Measurements from ENCODE around the gene SMPDL3B. TPM values are rescaled to one million over a fixed set of nuclear protein-coding genes. Genes with fewer than 3 reads are reported as not detected.
"Not testable (repeated sequence)": the region's sequence is repeated elsewhere in the genome, so short reads cannot be mapped to it uniquely, and the experiment has no call there.

SMPDL3B gene
- total RNA-seq, 2 donors from 2014 or later = 0.43 to 1.3 TPM

DNA sequence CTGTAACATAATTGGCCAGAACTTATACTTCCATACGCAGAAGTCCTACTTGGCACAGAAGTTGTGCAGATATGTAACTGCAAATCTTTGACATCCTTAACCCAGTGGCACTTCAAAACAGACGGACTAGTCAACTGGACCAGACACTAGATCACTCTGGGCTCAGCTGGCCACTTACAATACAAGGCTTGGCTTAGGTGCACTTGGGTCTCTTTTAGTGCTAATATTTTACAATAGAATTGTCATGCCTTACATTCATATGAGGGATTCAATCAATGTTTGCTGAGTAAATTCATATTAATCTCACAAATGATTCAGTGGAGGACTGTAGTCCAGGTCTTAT lies 45.0 kb downstream of the SMPDL3B start:
- DNase-seq (ENCODE audit: low spot score in 2 of 2) = no peak
- peaks cover 0 to 5% of the 10 kb centered on the region in 2 donors for H3K36me3 Mint-ChIP-seq
- ATAC-seq = peak; percentile 3 to 18
- H3K9me3 Mint-ChIP-seq = no peaks in the 10 kb centered on the region
- no peak overlapping the region for H3K27ac Mint-ChIP-seq

DNA sequence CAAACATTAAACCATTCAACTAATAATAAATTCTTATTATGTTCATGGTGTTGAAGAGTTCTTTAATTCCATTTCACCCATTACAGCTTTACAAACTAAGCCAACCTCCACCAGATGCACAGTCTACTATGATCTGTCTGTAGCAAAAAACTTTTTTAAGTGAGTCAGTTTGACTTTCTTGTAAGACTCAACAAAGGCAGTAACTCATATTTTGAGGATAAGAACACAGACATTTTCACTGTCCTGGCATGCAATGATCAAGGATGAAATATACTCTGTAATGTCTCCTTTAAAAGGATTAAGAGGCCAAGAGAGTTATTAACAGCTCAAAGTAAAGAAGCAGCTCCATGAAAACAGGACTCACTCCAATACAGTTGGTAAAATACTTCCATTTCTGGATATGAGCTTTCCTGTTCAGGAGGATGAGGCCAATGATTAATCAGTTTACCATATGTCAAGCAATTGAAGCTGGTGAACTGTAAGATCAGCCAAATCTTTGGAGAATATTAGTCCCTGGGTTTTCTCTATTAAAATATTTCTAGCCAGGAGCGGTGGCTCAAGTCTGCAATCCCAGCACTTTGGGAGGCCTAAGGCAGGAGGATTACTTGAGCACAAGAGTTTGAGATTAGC lies 45.5 kb downstream of the SMPDL3B start:
- peak overlapping the region; percentile 37 to 53 for H3K27ac Mint-ChIP-seq
- ATAC-seq (no peak), DNase-seq (ENCODE audit: low spot score in 2 of 2) (no peak)
- no peaks in the 10 kb centered on the region for H3K9me3 Mint-ChIP-seq
- H3K36me3 Mint-ChIP-seq = peaks cover 0 to 5% of the 10 kb centered on the region in 2 donors

DNA sequence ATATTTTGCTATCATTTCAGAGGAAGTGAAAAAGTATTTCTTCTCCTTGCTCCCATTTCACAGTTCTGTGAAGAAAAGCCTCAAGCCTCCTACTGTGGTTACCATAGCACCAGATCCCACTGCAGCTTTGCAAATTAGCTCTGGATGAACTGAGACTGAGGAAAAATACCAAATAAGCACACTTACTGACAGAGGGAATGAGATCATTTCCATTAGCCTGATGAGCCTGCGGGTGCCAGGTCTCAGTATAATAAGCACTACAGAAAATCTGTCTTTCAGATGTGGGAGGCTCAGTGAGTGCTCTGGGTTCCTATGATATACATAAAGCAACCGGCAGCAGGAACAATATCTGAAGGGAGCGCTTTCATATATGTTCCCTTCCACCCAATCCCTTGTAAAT lies 46.3 kb downstream of the SMPDL3B start:
- H3K36me3 Mint-ChIP-seq = peaks cover 0 to 5% of the 10 kb centered on the region in 2 donors
- peak overlapping the region in 1 of 2 donors; percentile 37 for H3K27ac Mint-ChIP-seq
- ATAC-seq (no peak), DNase-seq (ENCODE audit: low spot score in 2 of 2) (no peak)
- no peaks in the 10 kb centered on the region for H3K9me3 Mint-ChIP-seq

DNA sequence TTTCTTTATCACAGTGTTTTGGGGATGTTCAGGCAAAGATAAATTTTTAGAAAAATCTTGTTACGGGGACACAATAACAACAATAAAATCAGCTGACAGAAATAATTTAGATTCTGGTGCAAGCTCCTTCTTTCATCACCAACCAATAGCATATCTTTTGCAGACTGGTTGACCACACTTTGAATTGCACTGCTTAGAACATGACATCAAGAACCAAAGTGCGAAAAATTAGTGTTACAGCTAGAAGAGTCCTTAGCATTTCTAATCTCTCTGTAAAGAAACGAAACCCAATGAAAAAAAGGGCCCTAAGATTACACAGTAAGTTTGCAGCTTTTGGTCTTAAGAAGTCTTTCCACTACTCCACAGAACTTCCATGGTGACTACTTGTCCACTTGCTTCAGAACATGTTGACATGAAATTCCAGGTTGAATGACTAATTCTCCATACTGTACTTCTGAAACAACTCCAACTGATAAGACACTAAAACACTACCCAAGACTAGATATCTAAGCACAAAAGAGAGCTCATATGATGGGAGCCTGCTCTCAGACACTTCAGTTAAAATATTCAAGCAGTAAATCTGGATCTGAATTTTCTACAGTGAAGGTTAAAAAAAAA lies 56.2 kb downstream of the SMPDL3B start:
- Mint-ChIP-seq H3K9me3 (no peaks in the 10 kb centered on the region), H3K27ac (peak overlapping the region in 1 of 2 donors; percentile 69), H3K36me3 (peaks cover 18% of the 10 kb centered on the region in 2 donors)
- ATAC-seq (no peak), DNase-seq (ENCODE audit: low spot score in 2 of 2) (no peak)

GRCh38 chr1:27992276-27992675 lies 57.5 kb downstream of the SMPDL3B start:
- ATAC-seq = peak; percentile 72 to 95
- Mint-ChIP-seq H3K36me3 (peaks cover 19 to 23% of the 10 kb centered on the region in 2 donors), H3K9me3 (no peaks in the 10 kb centered on the region), H3K27ac (peak overlapping the region; percentile 39 to 69)
- peak in 1 of 2 donors; percentile 18 for DNase-seq (ENCODE audit: low spot score in 2 of 2)

GRCh38 chr1:27993241-27993640 lies 58.4 kb downstream of the SMPDL3B start:
- Mint-ChIP-seq H3K27ac (peak overlapping the region in 1 of 2 donors; percentile 35), H3K9me3 (no peaks in the 10 kb centered on the region), H3K36me3 (peaks cover 23 to 24% of the 10 kb centered on the region in 2 donors)
- ATAC-seq (peak in 1 of 2 donors; percentile 59), DNase-seq (ENCODE audit: low spot score in 2 of 2) (no peak)

DNA sequence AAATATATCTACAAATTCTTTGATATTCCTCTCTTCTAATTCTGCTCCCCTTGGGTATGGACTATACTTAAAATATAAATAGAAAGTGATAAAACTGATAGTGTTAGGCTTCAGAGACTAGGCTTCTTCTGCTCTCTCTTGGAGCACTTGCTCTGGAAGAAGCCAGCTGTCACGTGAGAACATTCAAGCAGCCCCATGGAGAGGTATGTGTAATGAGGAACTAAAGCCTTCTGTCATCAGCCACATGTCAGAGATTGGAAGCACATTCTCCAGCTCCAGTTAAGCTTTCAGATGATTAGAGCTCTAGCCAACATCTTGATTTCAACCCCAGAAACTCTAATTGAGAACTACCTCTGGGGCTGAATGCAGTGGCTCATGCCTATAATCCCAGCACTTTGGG lies 59.3 kb downstream of the SMPDL3B start:
- H3K27ac Mint-ChIP-seq = peak overlapping the region; percentile 35 to 37
- no peak for DNase-seq (ENCODE audit: low spot score in 2 of 2)
- peaks cover 23 to 24% of the 10 kb centered on the region in 2 donors for H3K36me3 Mint-ChIP-seq
- H3K9me3 Mint-ChIP-seq = no peaks in the 10 kb centered on the region
- ATAC-seq = no peak

DNA sequence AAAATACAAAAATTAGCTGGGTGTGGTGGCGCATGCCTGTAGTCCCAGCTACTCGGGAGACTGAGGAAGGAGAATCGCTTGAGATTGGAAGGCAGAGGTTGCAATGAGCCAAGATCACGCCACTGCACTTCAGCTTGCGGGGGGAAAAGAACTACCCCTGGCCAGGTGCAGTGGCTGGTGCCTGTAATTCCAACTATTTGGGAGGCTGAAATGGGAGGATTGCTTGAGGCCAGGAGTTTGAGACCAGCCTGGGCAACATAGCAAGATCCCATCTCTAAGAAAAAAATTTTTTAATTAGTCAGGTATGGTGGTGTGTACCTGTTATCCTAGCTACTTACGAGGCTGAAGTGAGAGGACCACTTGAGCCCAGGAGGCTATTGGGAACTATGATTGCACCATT lies 59.7 kb downstream of the SMPDL3B start:
- ATAC-seq, H3K9me3 Mint-ChIP-seq: not testable (repeated sequence)
- peaks cover 23 to 24% of the 10 kb centered on the region in 2 donors for H3K36me3 Mint-ChIP-seq

DNA sequence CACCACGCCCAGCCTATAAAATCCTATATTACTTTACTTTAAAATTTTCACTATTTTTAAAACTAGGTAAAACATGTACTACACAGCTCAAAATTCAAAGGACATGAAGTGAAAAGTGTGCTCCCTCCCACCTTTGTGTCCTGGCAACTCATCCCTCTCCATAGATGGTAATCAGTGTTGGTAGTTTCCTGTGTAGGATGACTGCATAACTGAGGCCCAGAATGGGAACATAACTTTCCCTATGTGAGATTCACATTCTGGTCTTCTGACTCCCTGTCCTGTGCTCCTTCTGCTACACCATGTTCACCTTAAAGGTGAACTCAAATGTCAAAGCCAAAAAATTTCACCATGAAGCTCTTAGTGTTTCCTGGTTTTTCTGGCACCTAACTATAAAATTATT lies 64.3 kb downstream of the SMPDL3B start:
- DNase-seq (ENCODE audit: low spot score in 2 of 2) (no peak), ATAC-seq (no peak)
- no peaks in the 10 kb centered on the region for H3K9me3 Mint-ChIP-seq
- H3K27ac Mint-ChIP-seq = no peak overlapping the region
- peaks cover 9 to 11% of the 10 kb centered on the region in 2 donors for H3K36me3 Mint-ChIP-seq

More for the DNA sequence above, 59.7 kb downstream of the SMPDL3B start:
- not testable (repeated sequence) for DNase-seq (ENCODE audit: low spot score in 2 of 2); H3K27ac Mint-ChIP-seq

- H3K36me3 Mint-ChIP-seq = peaks cover 6 to 8% of the 10 kb centered on the region in 2 donors
- no peak for DNase-seq (ENCODE audit: low spot score in 2 of 2)
- ATAC-seq = no peak
- H3K9me3 Mint-ChIP-seq = no peaks in the 10 kb centered on the region
- peak overlapping the region in 1 of 2 donors; percentile 29 for H3K27ac Mint-ChIP-seq
These were observed 67.8 kb downstream of the SMPDL3B start for GRCh38 chr1:28002600-28002999.

- H3K27ac Mint-ChIP-seq; ATAC-seq; H3K36me3 Mint-ChIP-seq; H3K9me3 Mint-ChIP-seq; DNase-seq (ENCODE audit: low spot score in 2 of 2): not testable (repeated sequence)
These were observed 68.3 kb downstream of the SMPDL3B start for GRCh38 chr1:28003117-28003516.

Other genes starting within 250 kb of the SMPDL3B start
- gene FAM76A, start 209.0 kb upstream of the SMPDL3B start, total RNA-seq = 10 to 100 TPM in 1 of 2 donors, 1 to 10 TPM in 1; 5.7 to 10.4 TPM
- 10 to 100 TPM; 35.2 to 41.0 TPM for gene STX12, start 161.8 kb upstream of the SMPDL3B start, total RNA-seq
- gene PPP1R8, start 104.2 kb upstream of the SMPDL3B start, total RNA-seq = 10 to 100 TPM; 28.3 to 52.0 TPM
- 10 to 100 TPM; 27.3 to 34.6 TPM for gene THEMIS2, start 62.5 kb upstream of the SMPDL3B start, total RNA-seq
- 10 to 100 TPM; 69.4 to 88.2 TPM for gene RPA2, start 20.4 kb upstream of the SMPDL3B start, total RNA-seq
- gene XKR8, start 25.0 kb downstream of the SMPDL3B start, total RNA-seq = 1 to 10 TPM; 4.6 to 4.7 TPM
- gene EYA3, start 153.6 kb downstream of the SMPDL3B start, total RNA-seq = 10 to 100 TPM; 33.1 to 34.4 TPM
- gene PTAFR, start 241.7 kb downstream of the SMPDL3B start, total RNA-seq = under 1 TPM; 0.06 to 0.07 TPM

All from activated naive CD4-positive, alpha-beta T cell treated with anti-CD3 and anti-CD28 coated beads, Interleukin-2, amount 50 U/mL, for 72 hours (primary cell).